ENCODE results near the gene INPP5E.

Gene INPP5E

GRCh38 chr9:136437839-136438547 lies 1.7 kb downstream of the INPP5E start:
- Histone ChIP-seq H3K27ac (ENCODE audit: extremely low read depth, low read depth, low read length) (no peak overlapping the region; the same call in 1 of the 2 replicates), H3K36me3 (ENCODE audit: control insufficient read depth in 2 of 2, insufficient read depth in 1 of 2, low read length in 2 of 2) (peaks cover 0 to 74% of the 10 kb centered on the region in 2 experiments; a peak in 2 of 3 replicates), H3K4me1 (ENCODE audit: control insufficient read depth, insufficient read depth, low read length) (0 out of 2 replicates have a peak, but pooled peaks cover 2% of the 10 kb centered on the region), H3K4me3 (ENCODE audit: low read depth, low read length) (peak overlapping the region; percentile 81), H3K9me3 (ENCODE audit: control insufficient read depth, insufficient read depth, low read depth, low read length) (no peaks in the 10 kb centered on the region)
- CTCF ChIA-PET, result interaction anchor here (1.0 to 3.9 kb wide), 4 partner anchors 26 to 196 kb away, joined by 4 to 17 read pairs (median 9); no protein-coding TSS in a partner anchor
- POLR2A ChIA-PET, result interaction anchor here (0.8 to 1.7 kb wide), 5 partner anchors 13 to 75 kb away, joined by 3 to 6 read pairs (median 3); no protein-coding TSS in a partner anchor
- TF ChIP-seq KLF8 (tag by site-specific recombination; IDR thresholded peaks at IDR 0.05), result 0 out of 2 replicates have a peak, but pooled peaks have one; percentile 10
- no peak for TF ChIP-seq ZBTB7A (tag by site-specific recombination; IDR thresholded peaks at IDR 0.05; ENCODE audit: low read depth)
- TF ChIP-seq ZNF76 (tag by site-specific recombination; IDR thresholded peaks at IDR 0.05; ENCODE audit: borderline replicate concordance, low read depth), result peak; percentile 28; the same call in 1 of the 2 replicates
- peak; percentile 18; the same call in 1 of the 2 replicates for TF ChIP-seq ZFHX2 (tag by site-specific recombination; conservative IDR thresholded peaks at IDR 0.05)
- TF ChIP-seq KLF1 (tag by site-specific recombination; IDR thresholded peaks at IDR 0.05), result peak; percentile 58
- TF ChIP-seq EGR2 (tag by site-specific recombination; IDR thresholded peaks at IDR 0.05; ENCODE audit: low read depth), result 0 out of 2 replicates have a peak, but pooled peaks have one; percentile 10
- TF ChIP-seq ZNF629 (tag by site-specific recombination; IDR thresholded peaks at IDR 0.05), result peak; percentile 66
- no peak for TF ChIP-seq ZNF830 (tag by site-specific recombination; IDR thresholded peaks at IDR 0.05; ENCODE audit: low read depth)
- TF ChIP-seq KLF9 (tag by site-specific recombination; IDR thresholded peaks at IDR 0.05; ENCODE audit: low read depth), result peak; percentile 53; the same call in 1 of the 2 replicates

- H3K4me3 ChIP-seq (ENCODE audit: low read depth, low read length), result peak overlapping the region; percentile 81
- ChIA-PET CTCF (interaction anchor here (3.9 kb wide), 1 partner anchor 38 kb away, joined by 17 read pairs; no protein-coding TSS in a partner anchor), POLR2A (interaction anchor here (0.9 to 1.7 kb wide), 3 partner anchors 11 to 13 kb away, joined by 5 to 6 read pairs (median 6); no protein-coding TSS in a partner anchor)
- H3K9me3 ChIP-seq (ENCODE audit: control insufficient read depth, insufficient read depth, low read depth, low read length), result no peaks in the 10 kb centered on the region
- no peak overlapping the region for H3K27ac ChIP-seq (ENCODE audit: extremely low read depth, low read depth, low read length)
- H3K4me1 ChIP-seq (ENCODE audit: control insufficient read depth, insufficient read depth, low read length), result 0 out of 2 replicates have a peak, but pooled peaks cover 2% of the 10 kb centered on the region
- peaks cover 0 to 74% of the 10 kb centered on the region in 2 experiments; a peak in 2 of 3 replicates for H3K36me3 ChIP-seq (ENCODE audit: control insufficient read depth in 2 of 2, insufficient read depth in 1 of 2, low read length in 2 of 2)
- no peak for TF ChIP-seq ZNF394 (tag by site-specific recombination; IDR thresholded peaks at IDR 0.05; ENCODE audit: borderline replicate concordance)
- peak; percentile 51 for TF ChIP-seq GLIS1 (tag by site-specific recombination; IDR thresholded peaks at IDR 0.05)
- TF ChIP-seq ZBTB21 (tag by site-specific recombination; IDR thresholded peaks at IDR 0.05), result no peak
- TF ChIP-seq ZFP3 (tag by site-specific recombination; IDR thresholded peaks at IDR 0.05; ENCODE audit: low read depth), result no peak
- TF ChIP-seq GLIS2 (tag by site-specific recombination; IDR thresholded peaks at IDR 0.05), result peak; percentile 62
- no peak for TF ChIP-seq KLF10 (tag by site-specific recombination; IDR thresholded peaks at IDR 0.05)
- TF ChIP-seq ZSCAN5A (tag by site-specific recombination; IDR thresholded peaks at IDR 0.05), result no peak
- TF ChIP-seq ZSCAN30 (tag by site-specific recombination; IDR thresholded peaks at IDR 0.05), result no peak
- TF ChIP-seq ZNF837 (tag by site-specific recombination; IDR thresholded peaks at IDR 0.05), result no peak
- peak; percentile 38; the same call in 1 of the 2 replicates for TF ChIP-seq ZNF692 (tag by site-specific recombination; IDR thresholded peaks at IDR 0.05)
- no peak for TF ChIP-seq KLF9 (tag by site-specific recombination; IDR thresholded peaks at IDR 0.05; ENCODE audit: low read depth)
- peak; percentile 44 for TF ChIP-seq KLF1 (tag by site-specific recombination; IDR thresholded peaks at IDR 0.05)
- TF ChIP-seq WT1 (tag by site-specific recombination; IDR thresholded peaks at IDR 0.05), result 0 out of 2 replicates have a peak, but pooled peaks have one; percentile 24
- no peak for TF ChIP-seq ZNF518A (tag by site-specific recombination; conservative IDR thresholded peaks at IDR 0.05; ENCODE audit: low read depth)
- TF ChIP-seq ZBTB20 (tag by site-specific recombination; IDR thresholded peaks at IDR 0.05), result peak; percentile 46; the same call in 1 of the 2 replicates
- no peak for TF ChIP-seq BCL11A (tag by site-specific recombination; IDR thresholded peaks at IDR 0.05; ENCODE audit: low read depth)
- no peak for TF ChIP-seq ZNF488 (tag by site-specific recombination; IDR thresholded peaks at IDR 0.05)
These were observed 2.2 kb downstream of the INPP5E start for GRCh38 chr9:136437430-136437829.

Data from HEK293 (cell line).